ENCODE measurements around the gene PCDHB10. TPM values are rescaled to one million over a fixed set of nuclear protein-coding genes. Genes with fewer than 3 reads are reported as not detected.
"Not testable (repeated sequence)": the region's sequence is repeated elsewhere in the genome, so short reads cannot be mapped to it uniquely, and the experiment has no call there.

The PCDHB10 gene
- total RNA-seq, 3 donors from 2014 or later (not counting 1 experiment from before 2014, with no cell fraction given) = 0.15 TPM; not detected in 2

DNA sequence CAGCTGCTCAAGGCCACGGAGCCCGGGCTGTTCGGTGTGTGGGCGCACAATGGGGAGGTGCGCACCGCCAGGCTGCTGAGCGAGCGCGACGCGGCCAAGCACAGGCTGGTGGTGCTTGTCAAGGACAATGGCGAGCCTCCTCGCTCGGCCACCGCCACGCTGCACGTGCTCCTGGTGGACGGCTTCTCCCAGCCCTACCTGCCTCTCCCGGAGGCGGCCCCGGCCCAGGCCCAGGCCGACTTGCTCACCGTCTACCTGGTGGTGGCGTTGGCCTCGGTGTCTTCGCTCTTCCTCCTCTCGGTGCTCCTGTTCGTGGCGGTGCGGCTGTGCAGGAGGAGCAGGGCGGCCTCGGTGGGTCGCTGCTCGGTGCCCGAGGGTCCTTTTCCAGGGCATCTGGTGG lies 3.0 kb upstream of the PCDHB10 start:
- H3K27ac Mint-ChIP-seq; H3K27ac ChIP-seq (ENCODE audit: low read length); H3K4me1 ChIP-seq (ENCODE audit: control insufficient read depth, insufficient read depth, low read length); ATAC-seq; H3K4me1 Mint-ChIP-seq; H3K4me3 Mint-ChIP-seq; DNase-seq; H3K27me3 ChIP-seq (ENCODE audit: control insufficient read depth, insufficient read depth, low read length); H3K4me3 ChIP-seq (ENCODE audit: low read length); intact Hi-C loops (cut with micrococcal nuclease); H3K9me3 ChIP-seq (ENCODE audit: control insufficient read depth, insufficient read depth, low read length); H3K36me3 ChIP-seq (ENCODE audit: control insufficient read depth, insufficient read depth, low read length): not testable (repeated sequence)
- H3K36me3 Mint-ChIP-seq = peaks cover 26% of the 10 kb centered on the region
- 43% methylated on average over 30 of the region's 35 CpGs for WGBS (ENCODE audit: insufficient coverage)
- H3K27me3 Mint-ChIP-seq (ENCODE audit: low read depth in 2 of 2) = peaks cover 28 to 36% of the 10 kb centered on the region in 2 donors
- peaks cover 8 to 15% of the 10 kb centered on the region in 2 donors for H3K9me3 Mint-ChIP-seq

- H3K9me3 ChIP-seq (ENCODE audit: control insufficient read depth, insufficient read depth, low read length); H3K27ac Mint-ChIP-seq; H3K4me3 ChIP-seq (ENCODE audit: low read length); intact Hi-C loops (cut with micrococcal nuclease); H3K4me1 Mint-ChIP-seq; H3K36me3 ChIP-seq (ENCODE audit: control insufficient read depth, insufficient read depth, low read length); H3K27me3 ChIP-seq (ENCODE audit: control insufficient read depth, insufficient read depth, low read length); H3K36me3 Mint-ChIP-seq; H3K27ac ChIP-seq (ENCODE audit: low read length); H3K4me3 Mint-ChIP-seq; ATAC-seq; DNase-seq; H3K4me1 ChIP-seq (ENCODE audit: control insufficient read depth, insufficient read depth, low read length): not testable (repeated sequence)
- 28% methylated on average over 12 of the region's 37 CpGs for WGBS (ENCODE audit: insufficient coverage)
- Mint-ChIP-seq H3K27me3 (ENCODE audit: low read depth in 2 of 2) (peaks cover 0 to 32% of the 10 kb centered on the region in 2 donors), H3K9me3 (peaks cover 13 to 22% of the 10 kb centered on the region in 2 donors)
These were observed 2.2 kb downstream of the PCDHB10 start for GRCh38 chr5:141194332-141194731.

GRCh38 chr5:141196363-141196762 lies 4.2 kb downstream of the PCDHB10 start:
- 45% methylated on average over 1 of the region's 3 CpGs for WGBS (ENCODE audit: insufficient coverage)
- Mint-ChIP-seq H3K36me3 (peaks cover 9% of the 10 kb centered on the region), H3K27me3 (ENCODE audit: low read depth in 2 of 2) (peaks cover 0 to 34% of the 10 kb centered on the region in 2 donors), H3K4me1 (no peaks in the 10 kb centered on the region), H3K4me3 (no peak overlapping the region), H3K9me3 (peaks cover 13 to 22% of the 10 kb centered on the region in 2 donors), H3K27ac (no peak overlapping the region)
- H3K36me3 ChIP-seq (ENCODE audit: control insufficient read depth, insufficient read depth, low read length) = no peaks in the 10 kb centered on the region
- intact Hi-C loops (cut with micrococcal nuclease) = no loop called here
- TF ChIP-seq CTCF (IDR thresholded peaks at IDR 0.05) = no peak
- no peak overlapping the region for H3K4me3 ChIP-seq (ENCODE audit: low read length)
- H3K27me3 ChIP-seq (ENCODE audit: control insufficient read depth, insufficient read depth, low read length) = peaks cover 5% of the 10 kb centered on the region
- DNase-seq (no peak), ATAC-seq (no peak)
- H3K4me1 ChIP-seq (ENCODE audit: control insufficient read depth, insufficient read depth, low read length) = no peaks in the 10 kb centered on the region
- H3K27ac ChIP-seq (ENCODE audit: low read length) = no peak overlapping the region
- peaks cover 2% of the 10 kb centered on the region for H3K9me3 ChIP-seq (ENCODE audit: control insufficient read depth, insufficient read depth, low read length)

- Mint-ChIP-seq H3K9me3 (peaks cover 8 to 17% of the 10 kb centered on the region in 2 donors), H3K4me3 (no peak within 1 kb of the TSS), H3K4me1 (no peaks in the 10 kb centered on the region), H3K36me3 (peaks cover 9% of the 10 kb centered on the region), H3K27me3 (ENCODE audit: low read depth in 2 of 2) (peaks cover 0 to 19% of the 10 kb centered on the region in 2 donors), H3K27ac (no peak within 1 kb of the TSS)
- Histone ChIP-seq H3K4me3 (ENCODE audit: low read length) (no peak within 1 kb of the TSS), H3K9me3 (ENCODE audit: control insufficient read depth, insufficient read depth, low read length) (peaks cover 2% of the 10 kb centered on the region), H3K27ac (ENCODE audit: low read length) (no peak within 1 kb of the TSS), H3K27me3 (ENCODE audit: control insufficient read depth, insufficient read depth, low read length) (peaks cover 7% of the 10 kb centered on the region), H3K4me1 (ENCODE audit: control insufficient read depth, insufficient read depth, low read length) (no peaks in the 10 kb centered on the region), H3K36me3 (ENCODE audit: control insufficient read depth, insufficient read depth, low read length) (no peaks in the 10 kb centered on the region)
- no peak for TF ChIP-seq CTCF (IDR thresholded peaks at IDR 0.05)
- intact Hi-C loops (cut with micrococcal nuclease) = no loop called here
- ATAC-seq = no peak
- 49% methylated on average over 20 of the region's 21 CpGs for WGBS (ENCODE audit: insufficient coverage)
- DNase-seq = peak in 1 of 2 donors; percentile 14
These were observed 7.4 kb downstream of the PCDHB10 start, which contains the start of gene PCDHB11 for GRCh38 chr5:141199359-141200235. TSS of gene PCDHB11 (plus strand) at chr5:141199627. CDS start at chr5:141199775, 148 bp downstream.

GRCh38 chr5:141201126-141201525 lies 9.0 kb downstream of the PCDHB10 start:
- H3K4me1 ChIP-seq (ENCODE audit: control insufficient read depth, insufficient read depth, low read length); intact Hi-C loops (cut with micrococcal nuclease); H3K27me3 ChIP-seq (ENCODE audit: control insufficient read depth, insufficient read depth, low read length); H3K9me3 ChIP-seq (ENCODE audit: control insufficient read depth, insufficient read depth, low read length); H3K4me1 Mint-ChIP-seq; H3K4me3 ChIP-seq (ENCODE audit: low read length); H3K36me3 Mint-ChIP-seq; H3K4me3 Mint-ChIP-seq; H3K27ac ChIP-seq (ENCODE audit: low read length); ATAC-seq; H3K27ac Mint-ChIP-seq; DNase-seq; H3K36me3 ChIP-seq (ENCODE audit: control insufficient read depth, insufficient read depth, low read length): not testable (repeated sequence)
- Mint-ChIP-seq H3K9me3 (peaks cover 8 to 16% of the 10 kb centered on the region in 2 donors), H3K27me3 (ENCODE audit: low read depth in 2 of 2) (peaks cover 0 to 19% of the 10 kb centered on the region in 2 donors)
- WGBS (ENCODE audit: insufficient coverage) = 30% methylated on average over 14 of the region's 38 CpGs

- intact Hi-C loops (cut with micrococcal nuclease); H3K9me3 ChIP-seq (ENCODE audit: control insufficient read depth, insufficient read depth, low read length); ATAC-seq; H3K4me1 Mint-ChIP-seq; DNase-seq; H3K27me3 ChIP-seq (ENCODE audit: control insufficient read depth, insufficient read depth, low read length); H3K36me3 ChIP-seq (ENCODE audit: control insufficient read depth, insufficient read depth, low read length); H3K36me3 Mint-ChIP-seq; H3K27ac ChIP-seq (ENCODE audit: low read length); H3K4me3 Mint-ChIP-seq; H3K4me1 ChIP-seq (ENCODE audit: control insufficient read depth, insufficient read depth, low read length); H3K27ac Mint-ChIP-seq; H3K4me3 ChIP-seq (ENCODE audit: low read length): not testable (repeated sequence)
- H3K27me3 Mint-ChIP-seq (ENCODE audit: low read depth in 2 of 2) = peaks cover 0 to 22% of the 10 kb centered on the region in 2 donors
- WGBS (ENCODE audit: insufficient coverage) = 45% methylated on average over 32 of the region's 35 CpGs
- H3K9me3 Mint-ChIP-seq = peaks cover 7 to 11% of the 10 kb centered on the region in 2 donors
These were observed 9.5 kb downstream of the PCDHB10 start for GRCh38 chr5:141201646-141202045.
